Heart left ventricle (tissue), 16 donors: Measurements from ENCODE around the gene BCL2. TPM values are rescaled to one million over a fixed set of nuclear protein-coding genes. Genes with fewer than 3 reads are reported as not detected.

Experiments
- ATAC-seq, 4 donors: fragments of 200-7000 bp; cut with Tn5 transposase; one replicate each; pipeline ENCODE4 v1.9.1; 2020 to 2022; ENCODE audit warnings: moderate library complexity in 4 of 4, mild to moderate bottlenecking in 3 of 4, moderate number of reproducible peaks in 1 of 4
- DNase-seq, 5 donors: peaks; one replicate each; pipeline ENCODE4 v3.0.0-alpha.2; 2020
- H3K27ac ChIP-seq, 12 donors: fragments of 200-600 bp; sonication (generic) in 4 of 12; one replicate each; pipeline versions ENCODE4 v1.5.0 to v1.8.0; 2016 to 2022; ENCODE audit warnings: mild to moderate bottlenecking in 2 of 12
- H3K27me3 ChIP-seq, 9 donors: fragments of 200-600 bp; sonication (generic) in 2 of 9; one replicate each; pipeline versions ENCODE4 v1.5.1 to v1.8.0; 2016 to 2022; ENCODE audit warnings: mild to moderate bottlenecking in 3 of 9
- H3K36me3 ChIP-seq, 9 donors: fragments of 200-600 bp; sonication (generic) in 2 of 9; one replicate each; pipeline versions ENCODE4 v1.5.0 to v1.8.0; 2018 to 2022; ENCODE audit warnings: mild to moderate bottlenecking in 2 of 9
- H3K4me1 ChIP-seq, 12 donors: fragments of 200-600 bp; sonication (generic) in 4 of 12; one replicate each; pipeline versions ENCODE4 v1.5.0 to v1.8.0; 2016 to 2022; ENCODE audit warnings: mild to moderate bottlenecking in 3 of 12
- H3K4me3 ChIP-seq, 12 donors: fragments of 200-600 bp; sonication (generic) in 4 of 12; one replicate each; pipeline versions ENCODE4 v1.5.0 to v1.8.0; 2017 to 2022; ENCODE audit warnings: mild to moderate bottlenecking in 9 of 12, moderate library complexity in 4 of 12
- H3K9me3 ChIP-seq, 12 donors: fragments of 200-600 bp; sonication (generic) in 4 of 12; one replicate each; pipeline versions ENCODE4 v1.5.0 to v1.8.0; 2016 to 2022; ENCODE audit warnings: mild to moderate bottlenecking in 1 of 12
- CTCF ChIP-seq, 12 donors: fragments of 200-600 bp; sonication (generic) in 4 of 12; IDR thresholded peaks; one replicate each; pipeline versions ENCODE4 v1.5.0 to v1.8.0; 2018 to 2022; ENCODE audit warnings: antibody characterized with exemption in 12 of 12, mild to moderate bottlenecking in 5 of 12
- POLR2A ChIP-seq, 2 donors: fragments of 450-650 bp; IDR thresholded peaks; one replicate each; pipeline ENCODE4 v1.6.1; 2017; ENCODE audit warnings: antibody characterized with exemption in 2 of 2, mild to moderate bottlenecking in 2 of 2, moderate library complexity in 2 of 2
- WGBS, 4 donors: extraction: QIAGEN DNeasy Blood & Tissue Kit in 2 of 4; methylation state at CpG; one replicate each; pipeline versions ENCODE4 v1.1.5 to v1.1.7; 2013 to 2018; 5-methylcytosine and 5-hydroxymethylcytosine counted together
- intact Hi-C, 10 donors: fragments of 100-400 bp; cut with DNase I; formaldehyde crosslinking; loops; one replicate each; pipeline versions ENCODE4 v1.11.1 to v1.14.2; 2022
- polyA plus RNA-seq, 2 donors: library from polyadenylated mRNA; stranded (reverse); fragments of 200-250 nt; gene quantifications; one replicate each; pipeline ENCODE4 v1.2.3, GENCODE V29; 2013
- total RNA-seq, 9 donors: library from RNA; depleted of rRNA in 2 of 9; stranded (reverse); fragments of >200 nt in 2 of 9; fragmentation: NEBNext Ultra II Directional in 3 of 9; extraction: Animal tissue kit (Norgen Biotek cat#: 25700) in 3 of 9; gene quantifications; one replicate each; pipeline versions ENCODE4 v1.1.0 to v1.2.4, GENCODE V29; 2016 to 2023
- donor health status: ischemic (EF 13 %, LVEDD 7.1; RV severe dilation, severe dysfunction).
- donor health status: healthy with polysubstance abuse.
- donor health status: DM: no; HTN: yes; CAD: no.
- donor health status: DM: no; HTN: no; CAD: no.
- donor health status: ischemic (EF 25% LVEDD 6.9; RV normal size, moderate dysfunction).
- donor health status: ischemic (EF 25% LVEDD 5.7; RV mildly dilated, moderate dysfunction).
- donor health status: healthy.
- donor health status: DM: yes; HTN: yes; CAD: no.
- donor health status: ischemic (EF 35%, LVEDD 5.7; RV mildly dilated, moderate dysfunction).
- donor health status: nonischemic (EF 11% LVEDD 7.7; RV severe dilation, severe dysfunction).
- donor health status: DM: yes; HTN: yes; CAD: no.
- donor health status: PGD.
- donor health status: ischemic (EF 29% LVEDD 5.4; RV normal size, mild dysfunction).
- donor health status: nonischemic (EF 23%, LVEDD 6.1; RV moderate dilation, normal function).

The BCL2 gene
- total and polyA plus RNA-seq, 11 donors: 2.9 to 24.2 (median 8.9) TPM

GRCh38 chr18:63158012-63158631, 161.4 kb downstream of the BCL2 start:
- H3K9me3 ChIP-seq: no peaks in the 10 kb centered on the region
- intact Hi-C loops: loop anchor here in 3 of 10 donors (10.0 kb wide), 2 partner anchors 133 to 157 kb away; partner anchors contain the start of gene BCL2 (in 1 of the 3)
- peak overlapping the region in 1 of 12 donors; percentile 83 for H3K27ac ChIP-seq
- H3K4me3 ChIP-seq: peak overlapping the region in 1 of 12 donors; percentile 15
- TF ChIP-seq POLR2A (IDR thresholded peaks at IDR 0.05): no peak
- TF ChIP-seq CTCF (IDR thresholded peaks at IDR 0.05): no peak
- WGBS, 4 donors: 78 to 83% (median 78%) methylated on average over 7 of the region's 7 CpGs
- no peak for ATAC-seq
- no peaks in the 10 kb centered on the region for H3K27me3 ChIP-seq
- DNase-seq: no peak
- no peaks in the 10 kb centered on the region for H3K36me3 ChIP-seq
- peaks cover 0 to 69% (median 28%) of the 10 kb centered on the region in 12 donors for H3K4me1 ChIP-seq

GRCh38 chr18:63157293-63158011, 162.1 kb downstream of the BCL2 start:
- H3K9me3 ChIP-seq: no peaks in the 10 kb centered on the region
- TF ChIP-seq POLR2A (IDR thresholded peaks at IDR 0.05) (no peak), CTCF (IDR thresholded peaks at IDR 0.05) (no peak)
- intact Hi-C loops: loop anchor here in 3 of 10 donors (10.0 kb wide), 2 partner anchors 133 to 157 kb away; partner anchors contain the start of gene BCL2 (in 1 of the 3)
- no peak for ATAC-seq
- H3K27me3 ChIP-seq: no peaks in the 10 kb centered on the region
- peak overlapping the region in 1 of 12 donors; percentile 15 for H3K4me3 ChIP-seq
- peak overlapping the region in 1 of 12 donors; percentile 83 for H3K27ac ChIP-seq
- DNase-seq: no peak
- 91 to 96% (median 94%) methylated on average over 15 of the region's 15 CpGs for WGBS, 4 donors
- no peaks in the 10 kb centered on the region for H3K36me3 ChIP-seq
- H3K4me1 ChIP-seq: peaks cover 0 to 62% (median 27%) of the 10 kb centered on the region in 12 donors

GRCh38 chr18:63155910-63156773, 163.4 kb downstream of the BCL2 start:
- DNase-seq (no peak), ATAC-seq (no peak)
- Histone ChIP-seq H3K9me3 (no peaks in the 10 kb centered on the region), H3K27ac (peak overlapping the region in 2 of 12 donors; percentile 26 to 72), H3K27me3 (no peaks in the 10 kb centered on the region), H3K4me1 (peaks cover 0 to 57% (median 14%) of the 10 kb centered on the region in 12 donors), H3K36me3 (no peaks in the 10 kb centered on the region), H3K4me3 (peak overlapping the region in 3 of 12 donors; percentile 16 to 45 (median 40))
- TF ChIP-seq CTCF (IDR thresholded peaks at IDR 0.05) (no peak), POLR2A (IDR thresholded peaks at IDR 0.05) (no peak)
- intact Hi-C loops: loop anchor here in 6 of 10 donors (2.0 to 10.0 kb wide), 5 partner anchors 23 to 159 kb away; partner anchors contain the start of gene BCL2 (in 1 of the 6)
- WGBS, 4 donors: 81 to 88% (median 86%) methylated on average over 14 of the region's 14 CpGs
